Measurements from ENCODE around the gene APLN.

APLN gene

GRCh38 chrX:129695937-129696336 is 41.2 kb upstream of the APLN start:
- no peaks in the 10 kb centered on the region for H3K27me3 ChIP-seq (ENCODE audit: insufficient read depth, insufficient read length)

GRCh38 chrX:129695535-129695934 is 40.8 kb upstream of the APLN start:
- no peak for DNase-seq (ENCODE audit: low read depth, low spot score)

More at GRCh38 chrX:129695937-129696336, 41.2 kb upstream of the APLN start:
- Histone ChIP-seq H3K4me3 (ENCODE audit: insufficient read length, low read depth) (no peak overlapping the region), H3K9ac (ENCODE audit: insufficient read length, low read depth) (no peak overlapping the region), H3K4me1 (ENCODE audit: insufficient read depth, insufficient read length) (no peaks in the 10 kb centered on the region), H3K36me3 (ENCODE audit: insufficient read depth, insufficient read length, low read length) (no peaks in the 10 kb centered on the region), H3K9me3 (ENCODE audit: insufficient read depth, low read length) (no peaks in the 10 kb centered on the region)
- DNase-seq (ENCODE audit: low read depth, low spot score), result no peak
- no peak for TF ChIP-seq ZNF274 (IDR thresholded peaks at IDR 0.05; ENCODE audit: low read depth, low read length)
- no peak for TF ChIP-seq SUZ12 (IDR thresholded peaks at IDR 0.05; ENCODE audit: extremely low read depth, insufficient read depth, insufficient read length)
- no peak for TF ChIP-seq YY1 (IDR thresholded peaks at IDR 0.05; ENCODE audit: insufficient read depth, insufficient read length)

GRCh38 chrX:129694805-129695204 is 40.0 kb upstream of the APLN start:
- Histone ChIP-seq H3K9me3 (ENCODE audit: insufficient read depth, low read length) (no peaks in the 10 kb centered on the region), H3K36me3 (ENCODE audit: insufficient read depth, insufficient read length, low read length) (no peaks in the 10 kb centered on the region), H3K27me3 (ENCODE audit: insufficient read depth, insufficient read length) (no peaks in the 10 kb centered on the region), H3K4me3 (ENCODE audit: insufficient read length, low read depth) (no peak overlapping the region), H3K9ac (ENCODE audit: insufficient read length, low read depth) (no peak overlapping the region), H3K4me1 (ENCODE audit: insufficient read depth, insufficient read length) (no peaks in the 10 kb centered on the region)
- DNase-seq (ENCODE audit: low read depth, low spot score), result no peak
- TF ChIP-seq ZNF274 (IDR thresholded peaks at IDR 0.05; ENCODE audit: low read depth, low read length) (no peak), SUZ12 (IDR thresholded peaks at IDR 0.05; ENCODE audit: extremely low read depth, insufficient read depth, insufficient read length) (no peak), YY1 (IDR thresholded peaks at IDR 0.05; ENCODE audit: insufficient read depth, insufficient read length) (no peak)

More at GRCh38 chrX:129695535-129695934, 40.8 kb upstream of the APLN start:
- Histone ChIP-seq H3K9ac (ENCODE audit: insufficient read length, low read depth) (no peak overlapping the region), H3K4me3 (ENCODE audit: insufficient read length, low read depth) (no peak overlapping the region), H3K27me3 (ENCODE audit: insufficient read depth, insufficient read length) (no peaks in the 10 kb centered on the region), H3K36me3 (ENCODE audit: insufficient read depth, insufficient read length, low read length) (no peaks in the 10 kb centered on the region), H3K4me1 (ENCODE audit: insufficient read depth, insufficient read length) (no peaks in the 10 kb centered on the region), H3K9me3 (ENCODE audit: insufficient read depth, low read length) (no peaks in the 10 kb centered on the region)
- no peak for TF ChIP-seq ZNF274 (IDR thresholded peaks at IDR 0.05; ENCODE audit: low read depth, low read length)
- no peak for TF ChIP-seq SUZ12 (IDR thresholded peaks at IDR 0.05; ENCODE audit: extremely low read depth, insufficient read depth, insufficient read length)
- TF ChIP-seq YY1 (IDR thresholded peaks at IDR 0.05; ENCODE audit: insufficient read depth, insufficient read length), result no peak

- no peak overlapping the region for H3K4me3 ChIP-seq (ENCODE audit: insufficient read length, low read depth)
- no peaks in the 10 kb centered on the region for H3K36me3 ChIP-seq (ENCODE audit: insufficient read depth, insufficient read length, low read length)
- H3K4me1 ChIP-seq (ENCODE audit: insufficient read depth, insufficient read length), result no peaks in the 10 kb centered on the region
- TF ChIP-seq YY1 (IDR thresholded peaks at IDR 0.05; ENCODE audit: insufficient read depth, insufficient read length) (no peak), SUZ12 (IDR thresholded peaks at IDR 0.05; ENCODE audit: extremely low read depth, insufficient read depth, insufficient read length) (no peak), ZNF274 (IDR thresholded peaks at IDR 0.05; ENCODE audit: low read depth, low read length) (no peak)
- H3K27me3 ChIP-seq (ENCODE audit: insufficient read depth, insufficient read length), result no peaks in the 10 kb centered on the region
- H3K9ac ChIP-seq (ENCODE audit: insufficient read length, low read depth), result no peak overlapping the region
- H3K9me3 ChIP-seq (ENCODE audit: insufficient read depth, low read length), result no peaks in the 10 kb centered on the region
- no peak for DNase-seq (ENCODE audit: low read depth, low spot score)
Observed at GRCh38 chrX:129693354-129693753, 38.6 kb upstream of the APLN start.

GRCh38 chrX:129690435-129690834 is 35.7 kb upstream of the APLN start:
- H3K36me3 ChIP-seq (ENCODE audit: insufficient read depth, insufficient read length, low read length), result no peaks in the 10 kb centered on the region
- no peaks in the 10 kb centered on the region for H3K4me1 ChIP-seq (ENCODE audit: insufficient read depth, insufficient read length)
- no peaks in the 10 kb centered on the region for H3K9me3 ChIP-seq (ENCODE audit: insufficient read depth, low read length)
- no peaks in the 10 kb centered on the region for H3K27me3 ChIP-seq (ENCODE audit: insufficient read depth, insufficient read length)
- no peak overlapping the region for H3K4me3 ChIP-seq (ENCODE audit: insufficient read length, low read depth)
- no peak for DNase-seq (ENCODE audit: low read depth, low spot score)
- TF ChIP-seq YY1 (IDR thresholded peaks at IDR 0.05; ENCODE audit: insufficient read depth, insufficient read length) (no peak), ZNF274 (IDR thresholded peaks at IDR 0.05; ENCODE audit: low read depth, low read length) (no peak), SUZ12 (IDR thresholded peaks at IDR 0.05; ENCODE audit: extremely low read depth, insufficient read depth, insufficient read length) (no peak)
- H3K9ac ChIP-seq (ENCODE audit: insufficient read length, low read depth), result no peak overlapping the region

- DNase-seq (ENCODE audit: low read depth, low spot score), result no peak
- no peak overlapping the region for H3K4me3 ChIP-seq (ENCODE audit: insufficient read length, low read depth)
- H3K9me3 ChIP-seq (ENCODE audit: insufficient read depth, low read length), result no peaks in the 10 kb centered on the region
Observed at GRCh38 chrX:129689796-129690195, 35.0 kb upstream of the APLN start.

GRCh38 chrX:129688097-129688496 is 33.3 kb upstream of the APLN start:
- H3K36me3 ChIP-seq (ENCODE audit: insufficient read depth, insufficient read length, low read length), result no peaks in the 10 kb centered on the region
- H3K9me3 ChIP-seq (ENCODE audit: insufficient read depth, low read length), result no peaks in the 10 kb centered on the region
- no peak for DNase-seq (ENCODE audit: low read depth, low spot score)
- TF ChIP-seq ZNF274 (IDR thresholded peaks at IDR 0.05; ENCODE audit: low read depth, low read length) (no peak), YY1 (IDR thresholded peaks at IDR 0.05; ENCODE audit: insufficient read depth, insufficient read length) (no peak), SUZ12 (IDR thresholded peaks at IDR 0.05; ENCODE audit: extremely low read depth, insufficient read depth, insufficient read length) (no peak)
- no peaks in the 10 kb centered on the region for H3K27me3 ChIP-seq (ENCODE audit: insufficient read depth, insufficient read length)
- no peak overlapping the region for H3K4me3 ChIP-seq (ENCODE audit: insufficient read length, low read depth)
- H3K4me1 ChIP-seq (ENCODE audit: insufficient read depth, insufficient read length), result no peaks in the 10 kb centered on the region
- H3K9ac ChIP-seq (ENCODE audit: insufficient read length, low read depth), result no peak overlapping the region

More at GRCh38 chrX:129689796-129690195, 35.0 kb upstream of the APLN start:
- H3K36me3 ChIP-seq (ENCODE audit: insufficient read depth, insufficient read length, low read length), result no peaks in the 10 kb centered on the region
- H3K27me3 ChIP-seq (ENCODE audit: insufficient read depth, insufficient read length), result no peaks in the 10 kb centered on the region
- H3K9ac ChIP-seq (ENCODE audit: insufficient read length, low read depth), result no peak overlapping the region
- TF ChIP-seq YY1 (IDR thresholded peaks at IDR 0.05; ENCODE audit: insufficient read depth, insufficient read length) (no peak), ZNF274 (IDR thresholded peaks at IDR 0.05; ENCODE audit: low read depth, low read length) (no peak), SUZ12 (IDR thresholded peaks at IDR 0.05; ENCODE audit: extremely low read depth, insufficient read depth, insufficient read length) (no peak)
- no peaks in the 10 kb centered on the region for H3K4me1 ChIP-seq (ENCODE audit: insufficient read depth, insufficient read length)

All from NT2/D1 (cell line).